Keratinocyte (primary cell): ENCODE measurements around the gene VWA5A.

Experiments used
- CTCF ChIP-seq, 3 experiments: IDR thresholded peaks in 1 of 3; conservative IDR thresholded peaks in 1 of 3; optimal IDR thresholded peaks in 1 of 3; 2 replicates in 2 of 3; 3 replicates in 1 of 3; pipeline versions ENCODE3 to v1.5.1; 2011; ENCODE audit warnings: low read length in 3 of 3, mild to moderate bottlenecking in 3 of 3, moderate library complexity in 2 of 3, control low read depth in 1 of 3, inconsistent platforms in 1 of 3; ENCODE audit not compliant: insufficient read depth in 2 of 3; ENCODE audit errors: extremely low read depth in 1 of 3
- EZH2 ChIP-seq: IDR thresholded peaks from one replicate; pipeline ENCODE4 v1.6.1; 2012; ENCODE audit warnings: inconsistent platforms, mild to moderate bottlenecking, low read length, moderate library complexity

DNA sequence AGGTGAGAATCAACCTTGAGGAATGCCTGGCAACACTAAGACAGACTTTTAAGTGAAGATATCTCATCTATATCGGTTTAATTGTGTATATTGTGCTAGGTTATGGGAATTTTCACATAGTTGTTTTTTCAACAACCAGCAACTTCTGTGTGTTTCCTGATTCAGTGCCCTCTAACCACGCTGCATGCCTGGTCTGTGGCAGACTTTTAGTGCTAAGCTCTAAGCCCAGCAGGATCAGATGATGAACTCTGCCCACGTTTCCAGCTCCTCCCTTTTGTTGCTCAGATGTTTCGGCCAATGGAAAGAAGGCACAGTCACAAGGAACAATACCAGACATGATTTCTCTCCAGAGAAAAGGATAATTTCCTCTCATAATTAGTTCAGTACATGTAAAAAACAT is 1.4 kb upstream of the VWA5A start:
- TF ChIP-seq CTCF (optimal IDR thresholded peaks at IDR 0.05 in 1 of 3, IDR thresholded peaks at IDR 0.05 in 1 of 3, conservative IDR thresholded peaks at IDR 0.05 in 1 of 3; ENCODE audit: extremely low read depth in 1 of 3, insufficient read depth in 2 of 3, low read length in 3 of 3) (no peak), EZH2 (no peak)
